ENCODE results near the gene SLC23A1.
"Not testable (repeated sequence)": the region's sequence is repeated elsewhere in the genome, so short reads cannot be mapped to it uniquely, and the experiment has no call there.

SLC23A1 gene

DNA sequence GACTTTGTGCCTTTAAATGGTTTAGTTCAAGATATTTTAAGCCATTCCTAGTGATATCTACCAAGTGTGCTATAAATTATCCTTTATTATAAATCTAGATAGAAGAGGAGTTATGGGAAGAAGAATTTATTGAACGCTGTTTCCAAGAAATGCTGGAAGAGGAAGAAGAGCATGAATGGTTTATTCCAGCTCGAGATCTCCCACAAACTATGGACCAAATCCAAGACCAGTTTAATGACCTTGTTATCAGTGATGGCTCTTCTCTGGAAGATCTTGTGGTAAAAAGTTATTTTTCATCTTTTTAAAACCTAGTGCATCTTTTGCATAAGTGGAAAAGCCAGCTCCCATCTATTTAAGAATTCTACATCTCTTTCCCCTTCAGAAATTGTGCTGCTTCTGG lies 18.6 kb downstream of the SLC23A1 start:
- no peak for TF ChIP-seq CTCF (IDR thresholded peaks at IDR 0.05; ENCODE audit: low read depth, low read length, missing control alignments)
- Histone ChIP-seq H3K27ac (no peak overlapping the region), H3K36me3 (replicated peaks) (peaks cover 28% of the 10 kb centered on the region), H3K4me3 (ENCODE audit: low read depth, low read length) (no peak overlapping the region), H3K27me3 (replicated peaks) (no peaks in the 10 kb centered on the region)
- in situ Hi-C loops (cut with HindIII; ENCODE audit: low pct_ligation_motif_present, low sequenced_read_pairs) = no loop called here
- no peak for DNase-seq

- Histone ChIP-seq H3K27ac (no peak overlapping the region), H3K4me3 (ENCODE audit: low read depth, low read length) (no peak overlapping the region), H3K27me3 (replicated peaks) (no peaks in the 10 kb centered on the region), H3K36me3 (replicated peaks) (peaks cover 28% of the 10 kb centered on the region)
- no peak for TF ChIP-seq CTCF (IDR thresholded peaks at IDR 0.05; ENCODE audit: low read depth, low read length, missing control alignments)
- in situ Hi-C loops (cut with HindIII; ENCODE audit: low pct_ligation_motif_present, low sequenced_read_pairs) = no loop called here
- no peak for DNase-seq
Measured at GRCh38 chr5:139363937-139364336, 19.2 kb downstream of the SLC23A1 start.

GRCh38 chr5:139361835-139362429 lies 21.2 kb downstream of the SLC23A1 start:
- Histone ChIP-seq H3K4me3 (ENCODE audit: low read depth, low read length) (no peak overlapping the region), H3K27me3 (replicated peaks) (no peaks in the 10 kb centered on the region), H3K27ac (no peak overlapping the region), H3K36me3 (replicated peaks) (peaks cover 25% of the 10 kb centered on the region)
- DNase-seq = no peak
- no peak for TF ChIP-seq CTCF (IDR thresholded peaks at IDR 0.05; ENCODE audit: low read depth, low read length, missing control alignments)
- in situ Hi-C loops (cut with HindIII; ENCODE audit: low pct_ligation_motif_present, low sequenced_read_pairs) = no loop called here

GRCh38 chr5:139360384-139360783 lies 22.7 kb downstream of the SLC23A1 start:
- no peak for DNase-seq
- TF ChIP-seq CTCF (IDR thresholded peaks at IDR 0.05; ENCODE audit: low read depth, low read length, missing control alignments) = no peak
- H3K4me3 ChIP-seq (ENCODE audit: low read depth, low read length) = no peak overlapping the region
- H3K27ac ChIP-seq = no peak overlapping the region
- peaks cover 17% of the 10 kb centered on the region for H3K36me3 ChIP-seq (replicated peaks)
- no peaks in the 10 kb centered on the region for H3K27me3 ChIP-seq (replicated peaks)
- in situ Hi-C loops (cut with HindIII; ENCODE audit: low pct_ligation_motif_present, low sequenced_read_pairs) = no loop called here

- no peak for TF ChIP-seq CTCF (IDR thresholded peaks at IDR 0.05; ENCODE audit: low read depth, low read length, missing control alignments)
- H3K27me3 ChIP-seq (replicated peaks) = no peaks in the 10 kb centered on the region
- no peaks in the 10 kb centered on the region for H3K36me3 ChIP-seq (replicated peaks)
- in situ Hi-C loops (cut with HindIII; ENCODE audit: low pct_ligation_motif_present, low sequenced_read_pairs) = no loop called here
- H3K4me3 ChIP-seq (ENCODE audit: low read depth, low read length) = no peak overlapping the region
- H3K27ac ChIP-seq = no peak overlapping the region
- no peak for DNase-seq
Measured at GRCh38 chr5:139358064-139358463, 25.0 kb downstream of the SLC23A1 start.

- H3K36me3 ChIP-seq (replicated peaks); DNase-seq; H3K27ac ChIP-seq; in situ Hi-C loops (cut with HindIII; ENCODE audit: low pct_ligation_motif_present, low sequenced_read_pairs); H3K4me3 ChIP-seq (ENCODE audit: low read depth, low read length); H3K27me3 ChIP-seq (replicated peaks): not testable (repeated sequence)
Measured at GRCh38 chr5:139355900-139356299, 27.2 kb downstream of the SLC23A1 start.
